Loucy (cell line): Measurements from ENCODE around the gene ATXN2L.

Experiments used
- EZH2phosphoT487 ChIP-seq: fragments of 200-600 bp; IDR thresholded peaks from 2 replicates; pipeline ENCODE4 v1.6.1; 2018; ENCODE audit warnings: antibody characterized with exemption, mild to moderate bottlenecking, moderate library complexity, borderline replicate concordance
- TF ChIP-seq, protein P1 (sequence below): fragments of 200-600 bp; sonication (generic); conservative IDR thresholded peaks from 2 replicates; pipeline ENCODE4 v1.5.1; 2014; ENCODE audit warnings: mild to moderate bottlenecking, antibody characterized with exemption, low read length

DNA sequence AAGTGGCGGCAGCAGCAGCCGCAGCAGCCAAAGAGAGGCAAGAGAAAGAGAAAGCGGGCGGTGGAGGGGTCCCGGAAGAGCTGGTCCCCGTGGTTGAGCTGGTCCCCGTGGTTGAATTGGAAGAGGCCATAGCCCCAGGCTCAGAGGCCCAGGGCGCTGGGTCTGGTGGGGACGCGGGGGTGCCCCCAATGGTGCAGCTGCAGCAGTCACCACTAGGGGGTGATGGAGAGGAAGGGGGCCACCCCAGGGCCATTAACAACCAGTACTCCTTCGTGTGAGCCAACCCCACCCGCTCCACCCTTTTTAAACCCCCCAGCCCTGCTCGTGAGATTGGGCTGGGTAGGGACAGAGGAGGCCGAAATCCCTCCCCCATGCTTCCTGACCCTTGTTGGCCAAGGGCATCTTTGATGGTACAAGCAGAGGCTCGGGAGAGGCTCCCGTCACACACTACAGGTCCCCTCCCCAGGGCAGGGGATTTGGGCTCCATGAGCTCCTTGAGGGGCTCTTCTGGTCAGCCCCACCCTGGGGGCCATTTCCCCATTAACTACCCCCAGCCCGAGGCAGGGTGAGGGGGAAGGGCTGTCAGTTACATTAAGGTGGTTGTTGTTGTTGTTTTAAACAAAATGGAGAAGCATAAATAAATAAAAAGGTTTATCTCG lies 50.9 kb downstream of the ATXN2L start:
- TF ChIP-seq, protein P1, sequence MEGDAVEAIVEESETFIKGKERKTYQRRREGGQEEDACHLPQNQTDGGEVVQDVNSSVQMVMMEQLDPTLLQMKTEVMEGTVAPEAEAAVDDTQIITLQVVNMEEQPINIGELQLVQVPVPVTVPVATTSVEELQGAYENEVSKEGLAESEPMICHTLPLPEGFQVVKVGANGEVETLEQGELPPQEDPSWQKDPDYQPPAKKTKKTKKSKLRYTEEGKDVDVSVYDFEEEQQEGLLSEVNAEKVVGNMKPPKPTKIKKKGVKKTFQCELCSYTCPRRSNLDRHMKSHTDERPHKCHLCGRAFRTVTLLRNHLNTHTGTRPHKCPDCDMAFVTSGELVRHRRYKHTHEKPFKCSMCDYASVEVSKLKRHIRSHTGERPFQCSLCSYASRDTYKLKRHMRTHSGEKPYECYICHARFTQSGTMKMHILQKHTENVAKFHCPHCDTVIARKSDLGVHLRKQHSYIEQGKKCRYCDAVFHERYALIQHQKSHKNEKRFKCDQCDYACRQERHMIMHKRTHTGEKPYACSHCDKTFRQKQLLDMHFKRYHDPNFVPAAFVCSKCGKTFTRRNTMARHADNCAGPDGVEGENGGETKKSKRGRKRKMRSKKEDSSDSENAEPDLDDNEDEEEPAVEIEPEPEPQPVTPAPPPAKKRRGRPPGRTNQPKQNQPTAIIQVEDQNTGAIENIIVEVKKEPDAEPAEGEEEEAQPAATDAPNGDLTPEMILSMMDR: peak; percentile 70
- TF ChIP-seq EZH2phosphoT487: no peak
